ENCODE measurements around the gene CACNB3. TPM values are rescaled to one million over a fixed set of nuclear protein-coding genes. Genes with fewer than 3 reads are reported as not detected.

The CACNB3 gene
- total and polyA plus RNA-seq, 8 donors, result under 0.01 to 140 (median 12.7) TPM

DNA sequence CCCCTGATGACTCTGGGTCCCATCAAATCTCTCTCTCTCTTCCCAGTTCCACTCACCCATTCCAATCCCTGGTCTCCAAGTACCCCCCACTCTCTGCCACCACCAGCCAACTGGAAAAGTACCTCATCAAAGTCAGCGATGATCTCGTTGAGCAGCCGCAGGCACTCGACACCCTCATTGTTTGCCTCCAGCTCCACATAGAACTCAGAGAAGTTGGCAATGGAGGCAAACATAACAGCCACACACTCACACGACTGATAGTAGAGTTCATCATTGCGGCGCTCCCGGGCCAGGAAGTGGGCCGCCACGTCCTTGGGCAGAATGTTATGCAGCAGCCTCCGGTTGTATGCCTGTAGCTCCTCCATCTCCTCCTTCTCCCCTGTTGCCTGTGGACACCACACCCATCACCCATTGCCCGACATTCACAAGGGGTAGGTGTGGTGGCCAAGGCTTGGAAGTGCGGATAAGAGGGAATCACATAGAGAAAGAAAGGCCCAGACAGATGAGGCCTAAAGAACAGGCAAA, 46.6 kb upstream of the CACNB3 start:
- no peak overlapping the region for H3K27ac ChIP-seq
- no peaks in the 10 kb centered on the region for H3K9me3 ChIP-seq
- H3K4me1 ChIP-seq, result peaks cover 0 to 15% (median 12%) of the 10 kb centered on the region in 4 donors
- H3K36me3 ChIP-seq, result peaks cover 68 to 100% (median 99%) of the 10 kb centered on the region in 4 donors
- TF ChIP-seq EP300 (IDR thresholded peaks at IDR 0.05) (no peak), POLR2A (IDR thresholded peaks at IDR 0.05) (no peak), POLR2AphosphoS5 (IDR thresholded peaks at IDR 0.05) (no peak)
- TF ChIP-seq, protein P1, sequence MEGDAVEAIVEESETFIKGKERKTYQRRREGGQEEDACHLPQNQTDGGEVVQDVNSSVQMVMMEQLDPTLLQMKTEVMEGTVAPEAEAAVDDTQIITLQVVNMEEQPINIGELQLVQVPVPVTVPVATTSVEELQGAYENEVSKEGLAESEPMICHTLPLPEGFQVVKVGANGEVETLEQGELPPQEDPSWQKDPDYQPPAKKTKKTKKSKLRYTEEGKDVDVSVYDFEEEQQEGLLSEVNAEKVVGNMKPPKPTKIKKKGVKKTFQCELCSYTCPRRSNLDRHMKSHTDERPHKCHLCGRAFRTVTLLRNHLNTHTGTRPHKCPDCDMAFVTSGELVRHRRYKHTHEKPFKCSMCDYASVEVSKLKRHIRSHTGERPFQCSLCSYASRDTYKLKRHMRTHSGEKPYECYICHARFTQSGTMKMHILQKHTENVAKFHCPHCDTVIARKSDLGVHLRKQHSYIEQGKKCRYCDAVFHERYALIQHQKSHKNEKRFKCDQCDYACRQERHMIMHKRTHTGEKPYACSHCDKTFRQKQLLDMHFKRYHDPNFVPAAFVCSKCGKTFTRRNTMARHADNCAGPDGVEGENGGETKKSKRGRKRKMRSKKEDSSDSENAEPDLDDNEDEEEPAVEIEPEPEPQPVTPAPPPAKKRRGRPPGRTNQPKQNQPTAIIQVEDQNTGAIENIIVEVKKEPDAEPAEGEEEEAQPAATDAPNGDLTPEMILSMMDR (IDR thresholded peaks at IDR 0.05), result no peak
- H3K4me3 ChIP-seq, result no peak overlapping the region
- 90 to 93% (median 91%) methylated on average over 13 of the region's 13 CpGs for WGBS, 5 donors
- intact Hi-C loops (cut with DNase I; ENCODE audit: low total_unique reads), result no loop called here
- no peak for DNase-seq
- no peaks in the 10 kb centered on the region for H3K27me3 ChIP-seq

DNA sequence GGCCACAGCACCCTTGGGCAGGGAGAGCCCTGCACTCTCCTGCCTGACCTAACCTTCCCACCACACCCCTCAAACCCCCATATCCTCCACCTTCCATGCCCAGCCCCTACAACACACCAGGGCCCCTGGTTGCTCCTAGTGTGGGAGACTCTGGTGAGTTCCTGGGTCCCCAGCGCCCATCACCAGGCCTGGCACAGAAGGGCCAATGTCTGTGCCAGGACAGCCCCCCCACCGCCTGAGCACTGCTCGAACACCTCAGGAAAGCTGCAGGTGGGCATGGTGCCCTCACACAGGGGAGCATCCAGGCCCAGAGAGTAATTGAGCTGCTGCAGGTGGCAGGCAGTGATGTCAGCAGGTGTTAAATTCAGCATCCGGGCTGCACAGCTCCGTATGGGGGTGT, 44.6 kb upstream of the CACNB3 start:
- intact Hi-C loops (cut with DNase I; ENCODE audit: low total_unique reads), result no loop called here
- no peak for DNase-seq
- Histone ChIP-seq H3K36me3 (peaks cover 61 to 97% (median 94%) of the 10 kb centered on the region in 4 donors), H3K9me3 (no peaks in the 10 kb centered on the region), H3K27me3 (no peaks in the 10 kb centered on the region), H3K4me3 (no peak overlapping the region), H3K4me1 (no peaks in the 10 kb centered on the region), H3K27ac (no peak overlapping the region)
- TF ChIP-seq POLR2A (IDR thresholded peaks at IDR 0.05) (no peak), POLR2AphosphoS5 (IDR thresholded peaks at IDR 0.05) (no peak), EP300 (IDR thresholded peaks at IDR 0.05) (no peak)
- TF ChIP-seq, protein P1 (IDR thresholded peaks at IDR 0.05), result no peak
- WGBS, 5 donors, result 86 to 96% (median 93%) methylated on average over 4 to 5 of the region's 5 CpGs

DNA sequence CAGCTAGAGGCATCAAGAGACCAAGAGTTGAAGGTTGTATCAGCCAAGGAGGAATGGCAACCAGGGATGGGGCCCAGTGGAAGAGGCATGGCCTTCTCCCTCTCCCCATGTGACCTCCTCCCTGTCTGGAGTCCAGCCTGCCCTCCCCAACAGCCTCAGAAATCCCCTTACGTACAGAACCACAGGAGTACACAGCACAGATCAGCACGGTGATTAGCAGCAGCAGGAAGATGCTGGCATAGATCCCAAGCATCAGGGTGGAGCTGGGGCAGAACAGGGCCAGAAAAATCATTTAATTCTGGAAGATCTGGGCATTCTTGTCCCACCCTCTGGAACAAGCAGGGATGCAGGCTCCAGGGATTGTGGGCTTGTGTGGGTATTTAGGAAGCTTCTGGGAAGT, 43.8 kb upstream of the CACNB3 start:
- Histone ChIP-seq H3K4me3 (no peak overlapping the region), H3K9me3 (no peaks in the 10 kb centered on the region), H3K27me3 (no peaks in the 10 kb centered on the region), H3K27ac (no peak overlapping the region), H3K36me3 (peaks cover 58 to 89% (median 86%) of the 10 kb centered on the region in 4 donors), H3K4me1 (peaks cover 3 to 5% (median 4%) of the 10 kb centered on the region in 4 donors)
- 18 to 35% (median 23%) methylated on average over 2 of the region's 2 CpGs for WGBS, 5 donors
- TF ChIP-seq POLR2A (IDR thresholded peaks at IDR 0.05) (no peak), POLR2AphosphoS5 (IDR thresholded peaks at IDR 0.05) (no peak), EP300 (IDR thresholded peaks at IDR 0.05) (no peak)
- TF ChIP-seq, protein P1 (IDR thresholded peaks at IDR 0.05), result no peak
- DNase-seq, result no peak
- intact Hi-C loops (cut with DNase I; ENCODE audit: low total_unique reads), result no loop called here

DNA sequence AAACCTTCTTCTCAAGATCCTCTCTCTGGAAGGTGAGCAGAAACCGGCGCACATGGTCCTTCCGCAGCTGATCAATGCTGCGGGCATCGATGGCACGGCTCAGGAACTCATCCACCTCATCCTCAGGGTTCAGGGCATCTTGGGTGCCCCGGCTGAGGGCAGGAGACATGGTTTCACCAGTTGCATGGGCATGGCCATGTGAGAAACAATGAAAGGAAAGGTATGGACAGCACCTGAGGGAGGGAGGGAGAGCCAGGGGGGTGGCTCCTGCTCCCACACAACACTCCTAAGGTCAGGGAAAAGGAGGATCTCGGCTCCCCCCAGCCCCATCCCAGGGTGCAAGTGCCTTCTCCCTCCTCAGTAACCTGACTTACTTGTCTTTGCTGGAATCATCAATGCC, 43.0 kb upstream of the CACNB3 start:
- peaks cover 58 to 81% (median 78%) of the 10 kb centered on the region in 4 donors for H3K36me3 ChIP-seq
- H3K4me3 ChIP-seq, result no peak overlapping the region
- no peaks in the 10 kb centered on the region for H3K9me3 ChIP-seq

More for the DNA sequence above, 43.0 kb upstream of the CACNB3 start:
- H3K4me1 ChIP-seq, result peaks cover 11 to 13% (median 12%) of the 10 kb centered on the region in 4 donors
- 90 to 95% (median 92%) methylated on average over 8 of the region's 8 CpGs for WGBS, 5 donors
- intact Hi-C loops (cut with DNase I; ENCODE audit: low total_unique reads), result no loop called here
- H3K27me3 ChIP-seq, result no peaks in the 10 kb centered on the region
- H3K27ac ChIP-seq, result no peak overlapping the region
- no peak for TF ChIP-seq EP300 (IDR thresholded peaks at IDR 0.05)
- TF ChIP-seq, protein P1 (IDR thresholded peaks at IDR 0.05), result no peak
- TF ChIP-seq POLR2AphosphoS5 (IDR thresholded peaks at IDR 0.05), result no peak
- TF ChIP-seq POLR2A (IDR thresholded peaks at IDR 0.05), result no peak
- no peak for DNase-seq

Data from stomach (tissue), 9 donors.